B cell (primary cell): ENCODE data around the gene PROM1.

Experiments used
- EZH2 ChIP-seq: IDR thresholded peaks from 2 replicates; pipeline ENCODE4 v1.6.1; 2012; ENCODE audit warnings: borderline replicate concordance, low read depth, mild to moderate bottlenecking, moderate library complexity, low read length; ENCODE audit not compliant: insufficient read depth, poor library complexity, severe bottlenecking
- TF ChIP-seq, protein P1 (sequence below): fragments of 200-600 bp; IDR thresholded peaks from one replicate; pipeline ENCODE4 v1.8.0; 2022; ENCODE audit warnings: antibody characterized with exemption, mild to moderate bottlenecking

DNA sequence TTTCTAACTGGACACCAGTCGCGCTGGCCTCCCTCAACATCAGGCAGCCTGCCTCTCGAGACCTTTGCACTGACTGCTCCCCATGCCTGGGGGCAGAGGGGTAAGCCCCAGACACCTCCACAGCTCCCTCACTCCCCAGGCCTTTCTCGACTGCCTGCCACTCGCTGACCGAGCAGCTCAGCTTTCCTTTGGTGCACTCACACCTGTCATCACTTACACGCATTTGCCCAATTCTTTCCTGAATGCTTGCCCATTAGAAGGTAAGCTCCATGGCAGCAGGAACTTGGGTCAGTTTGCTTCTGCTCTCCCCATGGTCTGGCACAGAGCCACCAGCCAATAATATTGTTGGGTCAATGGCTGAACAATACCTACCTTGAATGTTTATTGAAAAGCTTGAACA is 32.2 kb upstream of the PROM1 start:
- TF ChIP-seq, protein P1, sequence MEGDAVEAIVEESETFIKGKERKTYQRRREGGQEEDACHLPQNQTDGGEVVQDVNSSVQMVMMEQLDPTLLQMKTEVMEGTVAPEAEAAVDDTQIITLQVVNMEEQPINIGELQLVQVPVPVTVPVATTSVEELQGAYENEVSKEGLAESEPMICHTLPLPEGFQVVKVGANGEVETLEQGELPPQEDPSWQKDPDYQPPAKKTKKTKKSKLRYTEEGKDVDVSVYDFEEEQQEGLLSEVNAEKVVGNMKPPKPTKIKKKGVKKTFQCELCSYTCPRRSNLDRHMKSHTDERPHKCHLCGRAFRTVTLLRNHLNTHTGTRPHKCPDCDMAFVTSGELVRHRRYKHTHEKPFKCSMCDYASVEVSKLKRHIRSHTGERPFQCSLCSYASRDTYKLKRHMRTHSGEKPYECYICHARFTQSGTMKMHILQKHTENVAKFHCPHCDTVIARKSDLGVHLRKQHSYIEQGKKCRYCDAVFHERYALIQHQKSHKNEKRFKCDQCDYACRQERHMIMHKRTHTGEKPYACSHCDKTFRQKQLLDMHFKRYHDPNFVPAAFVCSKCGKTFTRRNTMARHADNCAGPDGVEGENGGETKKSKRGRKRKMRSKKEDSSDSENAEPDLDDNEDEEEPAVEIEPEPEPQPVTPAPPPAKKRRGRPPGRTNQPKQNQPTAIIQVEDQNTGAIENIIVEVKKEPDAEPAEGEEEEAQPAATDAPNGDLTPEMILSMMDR: no peak
- no peak for TF ChIP-seq EZH2
